ENCODE data around the gene FAM110C.

FAM110C gene, protein sequence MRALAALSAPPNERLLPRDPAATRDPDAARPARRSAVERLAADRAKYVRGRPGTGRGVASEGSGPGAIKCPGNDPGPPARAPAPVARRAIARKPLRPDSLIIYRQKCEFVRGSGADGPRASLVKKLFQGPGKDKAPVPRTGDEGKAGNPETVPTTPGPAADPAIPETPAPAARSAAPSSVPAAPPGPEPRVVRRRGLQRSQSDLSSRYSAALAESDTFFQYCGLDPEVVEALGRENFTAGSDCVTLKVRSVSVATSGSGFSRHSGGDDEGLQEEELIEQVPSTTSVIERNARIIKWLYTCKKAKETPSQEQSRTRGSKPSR

DNA sequence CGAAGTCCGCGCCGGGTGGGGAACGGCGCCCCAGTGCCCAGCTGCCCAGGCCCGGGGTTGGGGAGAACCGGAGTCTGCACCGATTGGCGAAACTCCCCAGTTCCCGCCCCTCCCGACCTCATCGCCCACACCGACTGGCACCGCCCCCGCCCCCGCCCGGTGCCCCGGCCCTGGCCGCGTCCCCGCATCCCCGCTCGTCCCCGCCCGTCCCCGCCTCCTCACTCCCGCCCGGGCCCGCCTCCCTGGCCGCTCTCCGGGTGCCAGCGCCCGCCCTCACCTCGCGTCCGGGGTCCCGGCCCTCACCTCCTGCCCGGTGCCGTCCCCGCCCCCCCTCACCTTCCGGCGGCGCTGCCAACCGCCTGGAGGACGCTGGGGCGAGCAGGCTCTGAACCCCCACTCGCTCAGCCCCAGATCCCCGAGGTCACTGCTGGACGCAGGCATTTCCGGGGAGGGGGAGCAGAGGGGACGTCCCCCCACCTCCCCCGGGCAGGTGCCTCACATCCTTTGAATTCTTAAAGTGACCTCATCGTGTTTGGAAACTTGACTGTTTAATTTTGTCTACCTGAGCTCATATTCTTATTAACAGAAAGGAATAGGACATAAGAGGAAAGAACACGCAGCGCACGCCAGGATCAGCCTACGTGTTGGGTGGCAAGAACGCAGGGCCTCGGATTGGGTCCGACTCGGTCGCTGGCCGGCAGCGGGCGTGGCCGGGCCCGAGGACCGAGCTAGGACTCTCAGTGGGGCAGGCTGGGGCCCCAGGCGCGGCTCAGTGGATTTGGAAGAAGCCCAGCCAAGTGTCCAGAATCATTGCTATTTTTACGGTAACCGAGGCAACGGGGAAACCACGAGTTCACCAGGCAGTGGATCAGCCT is at the start of gene FAM110C:
Gene FAM110C (minus strand): TSS at position 35 of the 875 bp plus-strand sequence. CDS start 120 bp downstream, outside the sequence.
- Histone ChIP-seq H3K27ac (ENCODE audit: low read depth, low read length) (no peak within 1 kb of the TSS), H3K27me3 (ENCODE audit: control insufficient read depth, low read length) (no peaks in the 10 kb centered on the region), H3K79me2 (ENCODE audit: control insufficient read depth, low read length) (no peaks in the 10 kb centered on the region), H3K4me1 (ENCODE audit: control insufficient read depth, low read length) (no peaks in the 10 kb centered on the region), H3F3A (ENCODE audit: control insufficient read depth, insufficient read depth) (no peaks in the 10 kb centered on the region), H3K9me2 (replicated peaks; ENCODE audit: control insufficient read depth, low read length) (no peaks in the 10 kb centered on the region), H3K36me3 (ENCODE audit: control insufficient read depth, low read length) (no peaks in the 10 kb centered on the region), H3K4me2 (ENCODE audit: low read length) (no peak within 1 kb of the TSS), H3K9me3 (ENCODE audit: control insufficient read depth, insufficient read depth, low read length) (peaks cover 6% of the 10 kb centered on the region; the same call in 1 of the 2 replicates), H3K4me3 (ENCODE audit: low read length) (no peak within 1 kb of the TSS), H4K20me1 (ENCODE audit: control insufficient read depth, insufficient read depth, low read depth, low read length) (no peaks in the 10 kb centered on the region)
- no peak for TF ChIP-seq EZH2phosphoT487 (IDR thresholded peaks at IDR 0.05; ENCODE audit: borderline replicate concordance, low read length)
- TF ChIP-seq, protein P1, sequence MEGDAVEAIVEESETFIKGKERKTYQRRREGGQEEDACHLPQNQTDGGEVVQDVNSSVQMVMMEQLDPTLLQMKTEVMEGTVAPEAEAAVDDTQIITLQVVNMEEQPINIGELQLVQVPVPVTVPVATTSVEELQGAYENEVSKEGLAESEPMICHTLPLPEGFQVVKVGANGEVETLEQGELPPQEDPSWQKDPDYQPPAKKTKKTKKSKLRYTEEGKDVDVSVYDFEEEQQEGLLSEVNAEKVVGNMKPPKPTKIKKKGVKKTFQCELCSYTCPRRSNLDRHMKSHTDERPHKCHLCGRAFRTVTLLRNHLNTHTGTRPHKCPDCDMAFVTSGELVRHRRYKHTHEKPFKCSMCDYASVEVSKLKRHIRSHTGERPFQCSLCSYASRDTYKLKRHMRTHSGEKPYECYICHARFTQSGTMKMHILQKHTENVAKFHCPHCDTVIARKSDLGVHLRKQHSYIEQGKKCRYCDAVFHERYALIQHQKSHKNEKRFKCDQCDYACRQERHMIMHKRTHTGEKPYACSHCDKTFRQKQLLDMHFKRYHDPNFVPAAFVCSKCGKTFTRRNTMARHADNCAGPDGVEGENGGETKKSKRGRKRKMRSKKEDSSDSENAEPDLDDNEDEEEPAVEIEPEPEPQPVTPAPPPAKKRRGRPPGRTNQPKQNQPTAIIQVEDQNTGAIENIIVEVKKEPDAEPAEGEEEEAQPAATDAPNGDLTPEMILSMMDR (IDR thresholded peaks at IDR 0.05; ENCODE audit: low read depth, low read length, poor library complexity, severe bottlenecking), result no peak

- Histone ChIP-seq H3K9me2 (replicated peaks; ENCODE audit: control insufficient read depth, low read length) (no peaks in the 10 kb centered on the region), H3K79me2 (ENCODE audit: control insufficient read depth, low read length) (no peaks in the 10 kb centered on the region), H3K36me3 (ENCODE audit: control insufficient read depth, low read length) (no peaks in the 10 kb centered on the region), H3K27me3 (ENCODE audit: control insufficient read depth, low read length) (no peaks in the 10 kb centered on the region), H3K9me3 (ENCODE audit: control insufficient read depth, insufficient read depth, low read length) (no peaks in the 10 kb centered on the region), H3K27ac (ENCODE audit: low read depth, low read length) (no peak overlapping the region), H4K20me1 (ENCODE audit: control insufficient read depth, insufficient read depth, low read depth, low read length) (no peaks in the 10 kb centered on the region), H3K4me1 (ENCODE audit: control insufficient read depth, low read length) (no peaks in the 10 kb centered on the region), H3F3A (ENCODE audit: control insufficient read depth, insufficient read depth) (no peaks in the 10 kb centered on the region), H3K4me3 (ENCODE audit: low read length) (no peak overlapping the region), H3K4me2 (ENCODE audit: low read length) (no peak overlapping the region)
- TF ChIP-seq, protein P1 (IDR thresholded peaks at IDR 0.05; ENCODE audit: low read depth, low read length, poor library complexity, severe bottlenecking), result no peak
- no peak for TF ChIP-seq EZH2phosphoT487 (IDR thresholded peaks at IDR 0.05; ENCODE audit: borderline replicate concordance, low read length)
Observed at GRCh38 chr2:92326-92725, 46.0 kb upstream of the FAM110C start.

GRCh38 chr2:90645-91312 is 44.5 kb upstream of the FAM110C start:
- Histone ChIP-seq H3K36me3 (ENCODE audit: control insufficient read depth, low read length) (no peaks in the 10 kb centered on the region), H3K9me3 (ENCODE audit: control insufficient read depth, insufficient read depth, low read length) (no peaks in the 10 kb centered on the region), H3K27me3 (ENCODE audit: control insufficient read depth, low read length) (no peaks in the 10 kb centered on the region), H3K4me1 (ENCODE audit: control insufficient read depth, low read length) (no peaks in the 10 kb centered on the region), H3K79me2 (ENCODE audit: control insufficient read depth, low read length) (no peaks in the 10 kb centered on the region), H3F3A (ENCODE audit: control insufficient read depth, insufficient read depth) (no peaks in the 10 kb centered on the region), H3K4me2 (ENCODE audit: low read length) (no peak overlapping the region), H3K27ac (ENCODE audit: low read depth, low read length) (no peak overlapping the region), H4K20me1 (ENCODE audit: control insufficient read depth, insufficient read depth, low read depth, low read length) (no peaks in the 10 kb centered on the region), H3K9me2 (replicated peaks; ENCODE audit: control insufficient read depth, low read length) (no peaks in the 10 kb centered on the region), H3K4me3 (ENCODE audit: low read length) (no peak overlapping the region)
- TF ChIP-seq, protein P1 (IDR thresholded peaks at IDR 0.05; ENCODE audit: low read depth, low read length, poor library complexity, severe bottlenecking), result no peak
- TF ChIP-seq EZH2phosphoT487 (IDR thresholded peaks at IDR 0.05; ENCODE audit: borderline replicate concordance, low read length), result no peak
